ENCODE results near the gene PPP2R3A.

Gene PPP2R3A

GRCh38 chr3:136181741-136182140 is 216.2 kb downstream of the PPP2R3A start:
- no peak overlapping the region for H2AK5ac ChIP-seq (ENCODE audit: low read length, severe bottlenecking)
- no peak overlapping the region for H4K8ac ChIP-seq (ENCODE audit: low read length)
- H3K23ac ChIP-seq (ENCODE audit: low read length in 2 of 2) = no peak overlapping the region
- no peak overlapping the region for H2BK120ac ChIP-seq (ENCODE audit: low read depth, low read length)
- no peak overlapping the region for H3K9ac ChIP-seq (ENCODE audit: low read length)
- no peaks in the 10 kb centered on the region for H3K9me3 ChIP-seq (ENCODE audit: control insufficient read depth, low read length)
- no peak overlapping the region for H2BK12ac ChIP-seq (ENCODE audit: low read length in 2 of 2)
- no peak overlapping the region for H3K27ac ChIP-seq (ENCODE audit: low read length, poor library complexity, severe bottlenecking)
- no peak overlapping the region for H4K91ac ChIP-seq (ENCODE audit: low read length)
- no peak overlapping the region for H3K14ac ChIP-seq (ENCODE audit: low read length in 2 of 2)
- H3K4ac ChIP-seq (ENCODE audit: low read depth in 1 of 2, low read length in 2 of 2) = no peak overlapping the region
- 100% methylated on average over 5 of the region's 8 CpGs for WGBS
- no peaks in the 10 kb centered on the region for H3K79me1 ChIP-seq (replicated peaks; ENCODE audit: low read length, poor library complexity, severe bottlenecking)
- no peak overlapping the region for H3K4me3 ChIP-seq (ENCODE audit: insufficient read depth in 1 of 2, low read depth in 1 of 2, low read length in 2 of 2)
- no peak overlapping the region for H2AFZ ChIP-seq (ENCODE audit: low read depth, low read length)
- no peak overlapping the region for H3K4me2 ChIP-seq (ENCODE audit: low read length, poor library complexity, severe bottlenecking)
- DNase-seq = no peak
- H3K27me3 ChIP-seq (ENCODE audit: control insufficient read depth in 1 of 2, insufficient read depth in 1 of 2, low read length in 2 of 2) = no peaks in the 10 kb centered on the region
- H3K36me3 ChIP-seq (ENCODE audit: control insufficient read depth in 1 of 2, insufficient read depth in 2 of 2, low read depth in 1 of 2, low read length in 2 of 2) = no peaks in the 10 kb centered on the region
- H2BK5ac ChIP-seq (ENCODE audit: low read depth, low read length, poor library complexity, severe bottlenecking) = no peak overlapping the region
- H3K4me1 ChIP-seq (ENCODE audit: control insufficient read depth, insufficient read depth, low read depth, low read length) = peaks cover 10% of the 10 kb centered on the region
- no peak overlapping the region for H2BK15ac ChIP-seq (ENCODE audit: low read depth, poor library complexity, severe bottlenecking)
- H3K18ac ChIP-seq (ENCODE audit: low read depth in 1 of 2, low read length in 2 of 2) = no peak overlapping the region

- no peak overlapping the region for H3K4me3 ChIP-seq (ENCODE audit: insufficient read depth in 1 of 2, low read depth in 1 of 2, low read length in 2 of 2)
- no peak overlapping the region for H3K4me2 ChIP-seq (ENCODE audit: low read length, poor library complexity, severe bottlenecking)
- no peak overlapping the region for H3K9ac ChIP-seq (ENCODE audit: low read length)
- no peaks in the 10 kb centered on the region for H3K36me3 ChIP-seq (ENCODE audit: control insufficient read depth in 1 of 2, insufficient read depth in 2 of 2, low read depth in 1 of 2, low read length in 2 of 2)
- H3K14ac ChIP-seq (ENCODE audit: low read length in 2 of 2) = no peak overlapping the region
- no peaks in the 10 kb centered on the region for H3K27me3 ChIP-seq (ENCODE audit: control insufficient read depth in 1 of 2, insufficient read depth in 1 of 2, low read length in 2 of 2)
- H3K79me1 ChIP-seq (replicated peaks; ENCODE audit: low read length, poor library complexity, severe bottlenecking) = no peaks in the 10 kb centered on the region
- H3K9me3 ChIP-seq (ENCODE audit: control insufficient read depth, low read length) = no peaks in the 10 kb centered on the region
- H4K8ac ChIP-seq (ENCODE audit: low read length) = no peak overlapping the region
- peaks cover 15% of the 10 kb centered on the region for H3K4me1 ChIP-seq (ENCODE audit: control insufficient read depth, insufficient read depth, low read depth, low read length)
- no peak overlapping the region for H2BK120ac ChIP-seq (ENCODE audit: low read depth, low read length)
- no CpG with 5 or more reads among the region's 2 CpGs for WGBS
- no peak overlapping the region for H2AK5ac ChIP-seq (ENCODE audit: low read length, severe bottlenecking)
- no peak overlapping the region for H3K4ac ChIP-seq (ENCODE audit: low read depth in 1 of 2, low read length in 2 of 2)
- no peak overlapping the region for H3K27ac ChIP-seq (ENCODE audit: low read length, poor library complexity, severe bottlenecking)
- H2BK5ac ChIP-seq (ENCODE audit: low read depth, low read length, poor library complexity, severe bottlenecking) = no peak overlapping the region
- no peak overlapping the region for H2AFZ ChIP-seq (ENCODE audit: low read depth, low read length)
- H4K91ac ChIP-seq (ENCODE audit: low read length) = no peak overlapping the region
- no peak overlapping the region for H2BK12ac ChIP-seq (ENCODE audit: low read length in 2 of 2)
- no peak for DNase-seq
- no peak overlapping the region for H3K18ac ChIP-seq (ENCODE audit: low read depth in 1 of 2, low read length in 2 of 2)
- H2BK15ac ChIP-seq (ENCODE audit: low read depth, poor library complexity, severe bottlenecking) = no peak overlapping the region
- H3K23ac ChIP-seq (ENCODE audit: low read length in 2 of 2) = no peak overlapping the region
Observed at GRCh38 chr3:136184703-136185102, 219.2 kb downstream of the PPP2R3A start.

GRCh38 chr3:136186344-136186743 is 220.8 kb downstream of the PPP2R3A start:
- Histone ChIP-seq H2BK5ac (ENCODE audit: low read depth, low read length, poor library complexity, severe bottlenecking) (no peak overlapping the region), H3K4ac (ENCODE audit: low read depth in 1 of 2, low read length in 2 of 2) (no peak overlapping the region), H2AFZ (ENCODE audit: low read depth, low read length) (no peak overlapping the region), H3K9ac (ENCODE audit: low read length) (no peak overlapping the region), H3K14ac (ENCODE audit: low read length in 2 of 2) (no peak overlapping the region), H3K27ac (ENCODE audit: low read length, poor library complexity, severe bottlenecking) (no peak overlapping the region), H3K9me3 (ENCODE audit: control insufficient read depth, low read length) (no peaks in the 10 kb centered on the region), H3K36me3 (ENCODE audit: control insufficient read depth in 1 of 2, insufficient read depth in 2 of 2, low read depth in 1 of 2, low read length in 2 of 2) (no peaks in the 10 kb centered on the region), H2BK12ac (ENCODE audit: low read length in 2 of 2) (no peak overlapping the region), H3K27me3 (ENCODE audit: control insufficient read depth in 1 of 2, insufficient read depth in 1 of 2, low read length in 2 of 2) (no peaks in the 10 kb centered on the region), H4K8ac (ENCODE audit: low read length) (no peak overlapping the region), H3K4me1 (ENCODE audit: control insufficient read depth, insufficient read depth, low read depth, low read length) (peaks cover 15% of the 10 kb centered on the region), H3K23ac (ENCODE audit: low read length in 2 of 2) (no peak overlapping the region), H3K79me1 (replicated peaks; ENCODE audit: low read length, poor library complexity, severe bottlenecking) (no peaks in the 10 kb centered on the region), H2BK120ac (ENCODE audit: low read depth, low read length) (no peak overlapping the region), H3K4me2 (ENCODE audit: low read length, poor library complexity, severe bottlenecking) (no peak overlapping the region), H2BK15ac (ENCODE audit: low read depth, poor library complexity, severe bottlenecking) (no peak overlapping the region), H4K91ac (ENCODE audit: low read length) (no peak overlapping the region), H3K4me3 (ENCODE audit: insufficient read depth in 1 of 2, low read depth in 1 of 2, low read length in 2 of 2) (no peak overlapping the region), H3K18ac (ENCODE audit: low read depth in 1 of 2, low read length in 2 of 2) (no peak overlapping the region), H2AK5ac (ENCODE audit: low read length, severe bottlenecking) (no peak overlapping the region)
- WGBS = 70% methylated on average over 2 of the region's 3 CpGs
- DNase-seq = no peak

GRCh38 chr3:136186846-136187245 is 221.3 kb downstream of the PPP2R3A start:
- no peak overlapping the region for H2AFZ ChIP-seq (ENCODE audit: low read depth, low read length)
- no peak overlapping the region for H3K9ac ChIP-seq (ENCODE audit: low read length)
- no peak overlapping the region for H2AK5ac ChIP-seq (ENCODE audit: low read length, severe bottlenecking)
- H3K9me3 ChIP-seq (ENCODE audit: control insufficient read depth, low read length) = no peaks in the 10 kb centered on the region
- H2BK15ac ChIP-seq (ENCODE audit: low read depth, poor library complexity, severe bottlenecking) = no peak overlapping the region
- H3K4me2 ChIP-seq (ENCODE audit: low read length, poor library complexity, severe bottlenecking) = no peak overlapping the region
- H3K14ac ChIP-seq (ENCODE audit: low read length in 2 of 2) = no peak overlapping the region
- H3K79me1 ChIP-seq (replicated peaks; ENCODE audit: low read length, poor library complexity, severe bottlenecking) = no peaks in the 10 kb centered on the region
- H2BK12ac ChIP-seq (ENCODE audit: low read length in 2 of 2) = no peak overlapping the region
- WGBS = 92% methylated on average over 3 of the region's 4 CpGs
- no peak overlapping the region for H3K18ac ChIP-seq (ENCODE audit: low read depth in 1 of 2, low read length in 2 of 2)
- no peak for DNase-seq
- H3K4me1 ChIP-seq (ENCODE audit: control insufficient read depth, insufficient read depth, low read depth, low read length) = peaks cover 14% of the 10 kb centered on the region
- no peak overlapping the region for H2BK120ac ChIP-seq (ENCODE audit: low read depth, low read length)
- no peaks in the 10 kb centered on the region for H3K27me3 ChIP-seq (ENCODE audit: control insufficient read depth in 1 of 2, insufficient read depth in 1 of 2, low read length in 2 of 2)
- no peaks in the 10 kb centered on the region for H3K36me3 ChIP-seq (ENCODE audit: control insufficient read depth in 1 of 2, insufficient read depth in 2 of 2, low read depth in 1 of 2, low read length in 2 of 2)
- no peak overlapping the region for H4K8ac ChIP-seq (ENCODE audit: low read length)
- no peak overlapping the region for H3K27ac ChIP-seq (ENCODE audit: low read length, poor library complexity, severe bottlenecking)
- H3K4ac ChIP-seq (ENCODE audit: low read depth in 1 of 2, low read length in 2 of 2) = no peak overlapping the region
- no peak overlapping the region for H3K23ac ChIP-seq (ENCODE audit: low read length in 2 of 2)
- no peak overlapping the region for H3K4me3 ChIP-seq (ENCODE audit: insufficient read depth in 1 of 2, low read depth in 1 of 2, low read length in 2 of 2)
- no peak overlapping the region for H4K91ac ChIP-seq (ENCODE audit: low read length)
- no peak overlapping the region for H2BK5ac ChIP-seq (ENCODE audit: low read depth, low read length, poor library complexity, severe bottlenecking)

All from mesenchymal stem cell (in vitro differentiated cells and primary cell).